ENCODE results near the gene PEA15.

PEA15 gene, protein sequence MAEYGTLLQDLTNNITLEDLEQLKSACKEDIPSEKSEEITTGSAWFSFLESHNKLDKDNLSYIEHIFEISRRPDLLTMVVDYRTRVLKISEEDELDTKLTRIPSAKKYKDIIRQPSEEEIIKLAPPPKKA

DNA sequence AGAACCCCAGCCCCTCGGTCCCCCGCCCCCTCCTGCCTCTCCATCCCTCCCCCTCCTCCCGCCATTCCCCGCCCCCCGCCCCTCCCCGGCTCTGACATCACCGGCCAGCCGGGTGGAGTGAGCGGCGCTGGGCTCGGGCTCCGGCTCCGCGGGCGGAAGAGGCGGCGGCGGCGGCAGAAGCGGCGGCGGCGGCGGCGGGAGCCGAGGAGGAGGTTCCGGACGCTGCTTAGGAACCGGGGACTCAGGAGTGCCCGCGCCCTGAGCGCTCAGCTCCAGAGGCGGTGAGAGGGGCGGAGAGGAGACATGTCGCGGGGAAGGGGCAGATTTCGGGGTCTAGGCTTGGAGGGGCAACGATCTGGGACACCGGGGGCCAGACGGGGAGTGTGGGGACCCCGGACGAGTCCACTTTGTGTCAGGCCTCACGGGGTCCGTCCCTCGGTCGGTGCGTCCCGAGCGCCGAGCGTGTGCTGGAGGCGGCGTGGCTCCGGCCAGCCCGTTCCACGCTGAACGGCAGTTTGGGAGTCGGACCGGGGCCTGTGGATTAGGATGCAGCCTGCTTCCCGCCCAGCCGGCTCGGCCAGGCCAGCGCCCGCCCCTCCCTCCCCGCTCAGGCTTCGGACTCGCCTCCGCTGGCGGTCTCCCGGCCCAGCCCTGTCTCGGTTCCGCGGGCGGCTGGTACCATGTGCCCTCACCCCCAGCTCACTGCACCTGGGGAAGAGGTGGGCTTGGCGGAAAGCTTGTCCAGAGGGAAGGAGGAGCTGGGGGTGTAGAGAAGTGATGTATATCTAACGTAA lies at the start of gene PEA15:
TSS of gene PEA15 (plus strand) at position 143 of the 794 bp plus-strand sequence. CDS start 6,161 bp downstream, outside the sequence.
- no peak for TF ChIP-seq POU6F1 (CRISPR knock-in tag; IDR thresholded peaks at IDR 0.05; ENCODE audit: borderline replicate concordance, low read depth)
- no peak for TF ChIP-seq ZFP30 (CRISPR knock-in tag; IDR thresholded peaks at IDR 0.05)
- TF ChIP-seq PPARA (CRISPR knock-in tag; IDR thresholded peaks at IDR 0.05; ENCODE audit: borderline replicate concordance): no peak
- ATAC-seq: peak; percentile 75

- TF ChIP-seq ZNF565 (CRISPR knock-in tag; conservative IDR thresholded peaks at IDR 0.05; ENCODE audit: low read depth) (no peak), POU6F1 (CRISPR knock-in tag; IDR thresholded peaks at IDR 0.05; ENCODE audit: borderline replicate concordance, low read depth) (no peak), GLIS3 (CRISPR knock-in tag; IDR thresholded peaks at IDR 0.05) (no peak), ISL1 (CRISPR knock-in tag; IDR thresholded peaks at IDR 0.05) (no peak), ZFP3 (CRISPR knock-in tag; IDR thresholded peaks at IDR 0.05) (no peak), ZNF70 (CRISPR knock-in tag; IDR thresholded peaks at IDR 0.05) (no peak), TSHZ2 (CRISPR knock-in tag; IDR thresholded peaks at IDR 0.05) (no peak), PATZ1 (CRISPR knock-in tag; IDR thresholded peaks at IDR 0.05; ENCODE audit: borderline replicate concordance) (no peak), ZFP30 (CRISPR knock-in tag; IDR thresholded peaks at IDR 0.05) (no peak), PPARA (CRISPR knock-in tag; IDR thresholded peaks at IDR 0.05; ENCODE audit: borderline replicate concordance) (no peak)
- no peak for ATAC-seq
Measured at GRCh38 chr1:160156361-160156760, 48.8 kb upstream of the PEA15 start.

GRCh38 chr1:160157174-160157573 lies 48.0 kb upstream of the PEA15 start:
- ATAC-seq: no peak
- TF ChIP-seq ESRRG (CRISPR knock-in tag; IDR thresholded peaks at IDR 0.05) (no peak), PPARA (CRISPR knock-in tag; IDR thresholded peaks at IDR 0.05; ENCODE audit: borderline replicate concordance) (no peak), ZC3H10 (CRISPR knock-in tag; IDR thresholded peaks at IDR 0.05) (no peak), CREB5 (CRISPR knock-in tag; IDR thresholded peaks at IDR 0.05; ENCODE audit: low read depth) (no peak), RARB (CRISPR knock-in tag; IDR thresholded peaks at IDR 0.05) (no peak), ZNF70 (CRISPR knock-in tag; IDR thresholded peaks at IDR 0.05) (no peak)

- no peak for ATAC-seq
- TF ChIP-seq PATZ1 (CRISPR knock-in tag; IDR thresholded peaks at IDR 0.05; ENCODE audit: borderline replicate concordance): no peak
- no peak for TF ChIP-seq ZNF8 (CRISPR knock-in tag; IDR thresholded peaks at IDR 0.05)
- no peak for TF ChIP-seq ZC3H10 (CRISPR knock-in tag; IDR thresholded peaks at IDR 0.05)
- TF ChIP-seq CSRNP3 (CRISPR knock-in tag; IDR thresholded peaks at IDR 0.05): no peak
- TF ChIP-seq ARNTL (CRISPR knock-in tag; IDR thresholded peaks at IDR 0.05; ENCODE audit: borderline replicate concordance, low read depth): no peak
- no peak for TF ChIP-seq POU6F1 (CRISPR knock-in tag; IDR thresholded peaks at IDR 0.05; ENCODE audit: borderline replicate concordance, low read depth)
- TF ChIP-seq CREB5 (CRISPR knock-in tag; IDR thresholded peaks at IDR 0.05; ENCODE audit: low read depth): no peak
Measured at GRCh38 chr1:160158031-160158430, 47.2 kb upstream of the PEA15 start.
